ENCODE results near the gene PPIP5K2. TPM values are rescaled to one million over a fixed set of nuclear protein-coding genes. Genes with fewer than 3 reads are reported as not detected.

Gene PPIP5K2
- total RNA-seq, 1 donor from 2014 or later, result 20.3 TPM

- H3K27me3 ChIP-seq (ENCODE audit: control insufficient read depth, insufficient read depth, low read length), result no peaks in the 10 kb centered on the region
- no peak for DNase-seq (ENCODE audit: low read depth)
- H3K36me3 ChIP-seq (ENCODE audit: control insufficient read depth, insufficient read depth, low read length), result no peaks in the 10 kb centered on the region
- H3K4me3 ChIP-seq (ENCODE audit: low read depth, low read length), result no peak overlapping the region
- TF ChIP-seq CTCF (IDR thresholded peaks at IDR 0.05; ENCODE audit: insufficient read depth, low read length, severe bottlenecking), result no peak
- FAIRE-seq, result no peak
Measured at GRCh38 chr5:103114440-103114839, 5.7 kb upstream of the PPIP5K2 start.

- no peak for FAIRE-seq
- H3K4me3 ChIP-seq (ENCODE audit: low read depth, low read length), result no peak overlapping the region
- no peaks in the 10 kb centered on the region for H3K36me3 ChIP-seq (ENCODE audit: control insufficient read depth, insufficient read depth, low read length)
- H3K27me3 ChIP-seq (ENCODE audit: control insufficient read depth, insufficient read depth, low read length), result no peaks in the 10 kb centered on the region
- TF ChIP-seq CTCF (IDR thresholded peaks at IDR 0.05; ENCODE audit: insufficient read depth, low read length, severe bottlenecking), result no peak
- DNase-seq (ENCODE audit: low read depth), result no peak
Measured at GRCh38 chr5:103117471-103117991, 2.6 kb upstream of the PPIP5K2 start.

GRCh38 chr5:103119070-103119764 is 884 bp upstream of the PPIP5K2 start:
- no peaks in the 10 kb centered on the region for H3K27me3 ChIP-seq (ENCODE audit: control insufficient read depth, insufficient read depth, low read length)
- FAIRE-seq, result no peak
- TF ChIP-seq CTCF (IDR thresholded peaks at IDR 0.05; ENCODE audit: insufficient read depth, low read length, severe bottlenecking), result no peak
- H3K4me3 ChIP-seq (ENCODE audit: low read depth, low read length), result peak overlapping the region; percentile 80
- H3K36me3 ChIP-seq (ENCODE audit: control insufficient read depth, insufficient read depth, low read length), result no peaks in the 10 kb centered on the region
- peak; percentile 36 for DNase-seq (ENCODE audit: low read depth)

- Histone ChIP-seq H3K36me3 (ENCODE audit: control insufficient read depth, insufficient read depth, low read length) (no peaks in the 10 kb centered on the region), H3K27me3 (ENCODE audit: control insufficient read depth, insufficient read depth, low read length) (no peaks in the 10 kb centered on the region), H3K4me3 (ENCODE audit: low read depth, low read length) (peak overlapping the region; percentile 80)
- no peak for TF ChIP-seq CTCF (IDR thresholded peaks at IDR 0.05; ENCODE audit: insufficient read depth, low read length, severe bottlenecking)
- no peak for FAIRE-seq
- peak; percentile 5 for DNase-seq (ENCODE audit: low read depth)
Measured at GRCh38 chr5:103120607-103121200, 603 bp downstream of the PPIP5K2 start.

GRCh38 chr5:103122242-103122641 is 2.1 kb downstream of the PPIP5K2 start:
- DNase-seq (ENCODE audit: low read depth), result no peak
- FAIRE-seq, result no peak
- Histone ChIP-seq H3K27me3 (ENCODE audit: control insufficient read depth, insufficient read depth, low read length) (no peaks in the 10 kb centered on the region), H3K36me3 (ENCODE audit: control insufficient read depth, insufficient read depth, low read length) (no peaks in the 10 kb centered on the region), H3K4me3 (ENCODE audit: low read depth, low read length) (no peak overlapping the region)
- TF ChIP-seq CTCF (IDR thresholded peaks at IDR 0.05; ENCODE audit: insufficient read depth, low read length, severe bottlenecking), result no peak
